Measurements from ENCODE around the gene SHOC2. TPM values are rescaled to one million over a fixed set of nuclear protein-coding genes. Genes with fewer than 3 reads are reported as not detected.

SHOC2 gene
- total and polyA plus RNA-seq, 2 experiments from 2014 or later = 23.3 to 33.3 TPM

GRCh38 chr10:110965216-110965615 lies 45.8 kb downstream of the SHOC2 start (continued):
- TF ChIP-seq, protein P1, sequence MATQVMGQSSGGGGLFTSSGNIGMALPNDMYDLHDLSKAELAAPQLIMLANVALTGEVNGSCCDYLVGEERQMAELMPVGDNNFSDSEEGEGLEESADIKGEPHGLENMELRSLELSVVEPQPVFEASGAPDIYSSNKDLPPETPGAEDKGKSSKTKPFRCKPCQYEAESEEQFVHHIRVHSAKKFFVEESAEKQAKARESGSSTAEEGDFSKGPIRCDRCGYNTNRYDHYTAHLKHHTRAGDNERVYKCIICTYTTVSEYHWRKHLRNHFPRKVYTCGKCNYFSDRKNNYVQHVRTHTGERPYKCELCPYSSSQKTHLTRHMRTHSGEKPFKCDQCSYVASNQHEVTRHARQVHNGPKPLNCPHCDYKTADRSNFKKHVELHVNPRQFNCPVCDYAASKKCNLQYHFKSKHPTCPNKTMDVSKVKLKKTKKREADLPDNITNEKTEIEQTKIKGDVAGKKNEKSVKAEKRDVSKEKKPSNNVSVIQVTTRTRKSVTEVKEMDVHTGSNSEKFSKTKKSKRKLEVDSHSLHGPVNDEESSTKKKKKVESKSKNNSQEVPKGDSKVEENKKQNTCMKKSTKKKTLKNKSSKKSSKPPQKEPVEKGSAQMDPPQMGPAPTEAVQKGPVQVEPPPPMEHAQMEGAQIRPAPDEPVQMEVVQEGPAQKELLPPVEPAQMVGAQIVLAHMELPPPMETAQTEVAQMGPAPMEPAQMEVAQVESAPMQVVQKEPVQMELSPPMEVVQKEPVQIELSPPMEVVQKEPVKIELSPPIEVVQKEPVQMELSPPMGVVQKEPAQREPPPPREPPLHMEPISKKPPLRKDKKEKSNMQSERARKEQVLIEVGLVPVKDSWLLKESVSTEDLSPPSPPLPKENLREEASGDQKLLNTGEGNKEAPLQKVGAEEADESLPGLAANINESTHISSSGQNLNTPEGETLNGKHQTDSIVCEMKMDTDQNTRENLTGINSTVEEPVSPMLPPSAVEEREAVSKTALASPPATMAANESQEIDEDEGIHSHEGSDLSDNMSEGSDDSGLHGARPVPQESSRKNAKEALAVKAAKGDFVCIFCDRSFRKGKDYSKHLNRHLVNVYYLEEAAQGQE (IDR thresholded peaks at IDR 0.05; ENCODE audit: unreplicated experiment) = no peak
- no peak for TF ChIP-seq CREB1 (CRISPR knock-in tag; IDR thresholded peaks at IDR 0.05; ENCODE audit: low read depth)
- TF ChIP-seq, protein P2, sequence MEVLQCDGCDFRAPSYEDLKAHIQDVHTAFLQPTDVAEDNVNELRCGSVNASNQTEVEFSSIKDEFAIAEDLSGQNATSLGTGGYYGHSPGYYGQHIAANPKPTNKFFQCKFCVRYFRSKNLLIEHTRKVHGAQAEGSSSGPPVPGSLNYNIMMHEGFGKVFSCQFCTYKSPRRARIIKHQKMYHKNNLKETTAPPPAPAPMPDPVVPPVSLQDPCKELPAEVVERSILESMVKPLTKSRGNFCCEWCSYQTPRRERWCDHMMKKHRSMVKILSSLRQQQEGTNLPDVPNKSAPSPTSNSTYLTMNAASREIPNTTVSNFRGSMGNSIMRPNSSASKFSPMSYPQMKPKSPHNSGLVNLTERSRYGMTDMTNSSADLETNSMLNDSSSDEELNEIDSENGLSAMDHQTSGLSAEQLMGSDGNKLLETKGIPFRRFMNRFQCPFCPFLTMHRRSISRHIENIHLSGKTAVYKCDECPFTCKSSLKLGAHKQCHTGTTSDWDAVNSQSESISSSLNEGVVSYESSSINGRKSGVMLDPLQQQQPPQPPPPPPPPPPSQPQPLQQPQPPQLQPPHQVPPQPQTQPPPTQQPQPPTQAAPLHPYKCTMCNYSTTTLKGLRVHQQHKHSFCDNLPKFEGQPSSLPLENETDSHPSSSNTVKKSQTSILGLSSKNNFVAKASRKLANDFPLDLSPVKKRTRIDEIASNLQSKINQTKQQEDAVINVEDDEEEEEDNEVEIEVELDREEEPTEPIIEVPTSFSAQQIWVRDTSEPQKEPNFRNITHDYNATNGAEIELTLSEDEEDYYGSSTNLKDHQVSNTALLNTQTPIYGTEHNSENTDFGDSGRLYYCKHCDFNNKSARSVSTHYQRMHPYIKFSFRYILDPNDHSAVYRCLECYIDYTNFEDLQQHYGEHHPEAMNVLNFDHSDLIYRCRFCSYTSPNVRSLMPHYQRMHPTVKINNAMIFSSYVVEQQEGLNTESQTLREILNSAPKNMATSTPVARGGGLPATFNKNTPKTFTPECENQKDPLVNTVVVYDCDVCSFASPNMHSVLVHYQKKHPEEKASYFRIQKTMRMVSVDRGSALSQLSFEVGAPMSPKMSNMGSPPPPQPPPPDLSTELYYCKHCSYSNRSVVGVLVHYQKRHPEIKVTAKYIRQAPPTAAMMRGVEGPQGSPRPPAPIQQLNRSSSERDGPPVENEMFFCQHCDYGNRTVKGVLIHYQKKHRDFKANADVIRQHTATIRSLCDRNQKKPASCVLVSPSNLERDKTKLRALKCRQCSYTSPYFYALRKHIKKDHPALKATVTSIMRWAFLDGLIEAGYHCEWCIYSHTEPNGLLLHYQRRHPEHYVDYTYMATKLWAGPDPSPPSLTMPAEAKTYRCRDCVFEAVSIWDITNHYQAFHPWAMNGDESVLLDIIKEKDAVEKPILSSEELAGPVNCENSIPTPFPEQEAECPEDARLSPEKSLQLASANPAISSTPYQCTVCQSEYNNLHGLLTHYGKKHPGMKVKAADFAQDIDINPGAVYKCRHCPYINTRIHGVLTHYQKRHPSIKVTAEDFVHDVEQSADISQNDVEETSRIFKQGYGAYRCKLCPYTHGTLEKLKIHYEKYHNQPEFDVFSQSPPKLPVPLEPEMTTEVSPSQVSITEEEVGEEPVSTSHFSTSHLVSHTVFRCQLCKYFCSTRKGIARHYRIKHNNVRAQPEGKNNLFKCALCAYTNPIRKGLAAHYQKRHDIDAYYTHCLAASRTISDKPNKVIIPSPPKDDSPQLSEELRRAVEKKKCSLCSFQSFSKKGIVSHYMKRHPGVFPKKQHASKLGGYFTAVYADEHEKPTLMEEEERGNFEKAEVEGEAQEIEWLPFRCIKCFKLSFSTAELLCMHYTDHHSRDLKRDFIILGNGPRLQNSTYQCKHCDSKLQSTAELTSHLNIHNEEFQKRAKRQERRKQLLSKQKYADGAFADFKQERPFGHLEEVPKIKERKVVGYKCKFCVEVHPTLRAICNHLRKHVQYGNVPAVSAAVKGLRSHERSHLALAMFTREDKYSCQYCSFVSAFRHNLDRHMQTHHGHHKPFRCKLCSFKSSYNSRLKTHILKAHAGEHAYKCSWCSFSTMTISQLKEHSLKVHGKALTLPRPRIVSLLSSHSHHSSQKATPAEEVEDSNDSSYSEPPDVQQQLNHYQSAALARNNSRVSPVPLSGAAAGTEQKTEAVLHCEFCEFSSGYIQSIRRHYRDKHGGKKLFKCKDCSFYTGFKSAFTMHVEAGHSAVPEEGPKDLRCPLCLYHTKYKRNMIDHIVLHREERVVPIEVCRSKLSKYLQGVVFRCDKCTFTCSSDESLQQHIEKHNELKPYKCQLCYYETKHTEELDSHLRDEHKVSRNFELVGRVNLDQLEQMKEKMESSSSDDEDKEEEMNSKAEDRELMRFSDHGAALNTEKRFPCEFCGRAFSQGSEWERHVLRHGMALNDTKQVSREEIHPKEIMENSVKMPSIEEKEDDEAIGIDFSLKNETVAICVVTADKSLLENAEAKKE (CRISPR knock-in tag; IDR thresholded peaks at IDR 0.05) = no peak
- TF ChIP-seq EZH2 (IDR thresholded peaks at IDR 0.05; ENCODE audit: low read depth, unreplicated experiment) = no peak
- TF ChIP-seq JUNB (IDR thresholded peaks at IDR 0.05; ENCODE audit: unreplicated experiment) = no peak
- no peak for TF ChIP-seq NANOG (IDR thresholded peaks at IDR 0.05; ENCODE audit: borderline replicate concordance)
- no peak for TF ChIP-seq POLR2AphosphoS5 (IDR thresholded peaks at IDR 0.05; ENCODE audit: low read depth)
